Measurements from ENCODE around the gene SCUBE2. TPM values are rescaled to one million over a fixed set of nuclear protein-coding genes. Genes with fewer than 3 reads are reported as not detected.

SCUBE2 gene
- total RNA-seq, 1 donor from 2014 or later, result 7.1 TPM

DNA sequence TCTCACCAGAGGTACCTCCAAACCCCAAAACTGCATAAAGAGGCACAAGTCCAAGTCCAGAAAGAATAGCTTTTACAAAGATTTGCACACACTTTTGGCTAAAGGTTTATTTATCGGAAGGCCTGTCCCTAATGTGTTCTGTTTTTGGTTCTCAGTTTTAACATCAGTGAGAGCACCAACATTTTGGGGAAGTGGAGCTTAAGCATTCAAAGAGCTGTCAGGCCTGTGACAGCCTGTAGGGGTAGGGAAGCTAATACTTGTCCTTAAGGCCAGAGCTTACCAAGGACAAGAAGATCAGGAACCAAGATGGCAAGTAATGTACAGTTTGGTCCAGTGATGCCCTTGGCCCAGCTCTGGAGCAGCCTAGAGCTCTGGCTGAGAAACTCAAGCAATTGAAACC lies 38.9 kb upstream of the SCUBE2 start:
- Histone ChIP-seq H3K4me3 (no peak overlapping the region), H3K36me3 (no peaks in the 10 kb centered on the region), H3K27ac (no peak overlapping the region), H3K9me3 (no peaks in the 10 kb centered on the region), H3K4me1 (no peaks in the 10 kb centered on the region), H3K27me3 (ENCODE audit: low read depth) (no peaks in the 10 kb centered on the region)
- intact Hi-C loops (cut with DNase I), result loop anchor here (10.0 kb wide), 1 partner anchor 115 kb away; no protein-coding TSS in a partner anchor
- TF ChIP-seq, protein P1, sequence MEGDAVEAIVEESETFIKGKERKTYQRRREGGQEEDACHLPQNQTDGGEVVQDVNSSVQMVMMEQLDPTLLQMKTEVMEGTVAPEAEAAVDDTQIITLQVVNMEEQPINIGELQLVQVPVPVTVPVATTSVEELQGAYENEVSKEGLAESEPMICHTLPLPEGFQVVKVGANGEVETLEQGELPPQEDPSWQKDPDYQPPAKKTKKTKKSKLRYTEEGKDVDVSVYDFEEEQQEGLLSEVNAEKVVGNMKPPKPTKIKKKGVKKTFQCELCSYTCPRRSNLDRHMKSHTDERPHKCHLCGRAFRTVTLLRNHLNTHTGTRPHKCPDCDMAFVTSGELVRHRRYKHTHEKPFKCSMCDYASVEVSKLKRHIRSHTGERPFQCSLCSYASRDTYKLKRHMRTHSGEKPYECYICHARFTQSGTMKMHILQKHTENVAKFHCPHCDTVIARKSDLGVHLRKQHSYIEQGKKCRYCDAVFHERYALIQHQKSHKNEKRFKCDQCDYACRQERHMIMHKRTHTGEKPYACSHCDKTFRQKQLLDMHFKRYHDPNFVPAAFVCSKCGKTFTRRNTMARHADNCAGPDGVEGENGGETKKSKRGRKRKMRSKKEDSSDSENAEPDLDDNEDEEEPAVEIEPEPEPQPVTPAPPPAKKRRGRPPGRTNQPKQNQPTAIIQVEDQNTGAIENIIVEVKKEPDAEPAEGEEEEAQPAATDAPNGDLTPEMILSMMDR (IDR thresholded peaks at IDR 0.05), result no peak
- ATAC-seq (peak in 1 of 2 donors; percentile 51), DNase-seq (no peak)

DNA sequence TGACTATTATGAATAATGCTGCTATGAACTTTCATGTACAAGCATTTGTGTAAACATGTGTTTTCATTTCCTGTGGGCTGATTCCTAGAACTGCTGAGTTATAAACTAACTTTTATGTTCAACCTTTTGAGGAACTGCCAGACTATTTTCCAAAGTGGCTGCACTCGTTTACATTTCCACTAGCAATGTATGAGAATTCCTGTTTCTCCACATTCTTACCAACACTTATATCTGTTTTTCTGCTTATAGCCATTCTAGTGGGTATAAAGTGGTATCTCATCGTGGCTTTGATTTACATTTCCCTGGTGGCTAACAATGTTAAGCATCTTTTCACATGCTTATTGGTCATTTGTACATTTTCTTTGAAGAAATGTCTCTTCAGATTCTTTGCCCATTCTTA lies 35.2 kb upstream of the SCUBE2 start:
- Histone ChIP-seq H3K4me1 (no peaks in the 10 kb centered on the region), H3K27me3 (ENCODE audit: low read depth) (no peaks in the 10 kb centered on the region), H3K27ac (no peak overlapping the region), H3K4me3 (no peak overlapping the region), H3K9me3 (no peaks in the 10 kb centered on the region), H3K36me3 (no peaks in the 10 kb centered on the region)
- DNase-seq, result no peak
- ATAC-seq, result no peak
- TF ChIP-seq, protein P1 (IDR thresholded peaks at IDR 0.05), result no peak
- intact Hi-C loops (cut with DNase I), result no loop called here

DNA sequence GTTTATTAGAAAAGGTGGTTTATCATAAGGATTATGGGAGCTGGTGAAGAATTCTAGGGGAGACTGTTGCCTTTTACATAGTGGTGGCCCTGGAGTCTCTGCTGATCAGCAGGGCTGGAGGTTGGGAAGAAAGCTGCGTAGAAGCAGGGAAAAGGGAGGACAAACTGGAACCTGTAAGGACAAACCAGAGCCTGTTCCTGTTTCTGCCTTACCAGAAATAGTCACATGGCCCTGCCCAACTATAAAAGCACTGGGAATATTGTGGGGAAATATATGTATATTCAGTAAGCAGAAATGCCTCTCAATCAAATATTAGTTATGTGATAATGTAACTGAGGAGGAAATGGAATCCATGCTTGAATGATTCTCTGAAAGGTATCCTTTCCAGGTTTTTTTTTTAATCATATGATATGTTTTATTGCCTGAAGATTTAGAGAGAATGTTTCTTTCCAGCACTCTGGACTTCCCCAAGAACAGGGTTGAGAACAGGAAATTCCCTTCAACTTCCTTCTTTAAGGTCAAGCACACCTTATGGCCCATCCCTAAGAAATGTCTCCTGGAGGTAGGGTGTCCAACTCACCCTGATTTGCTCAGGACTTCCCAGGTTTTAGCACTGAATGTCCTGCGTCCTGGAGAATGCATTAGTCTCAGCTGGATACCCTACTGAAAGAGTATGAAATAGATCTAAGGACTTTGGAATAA lies 33.9 kb upstream of the SCUBE2 start:
- ATAC-seq, result no peak
- intact Hi-C loops (cut with DNase I), result no loop called here

DNA sequence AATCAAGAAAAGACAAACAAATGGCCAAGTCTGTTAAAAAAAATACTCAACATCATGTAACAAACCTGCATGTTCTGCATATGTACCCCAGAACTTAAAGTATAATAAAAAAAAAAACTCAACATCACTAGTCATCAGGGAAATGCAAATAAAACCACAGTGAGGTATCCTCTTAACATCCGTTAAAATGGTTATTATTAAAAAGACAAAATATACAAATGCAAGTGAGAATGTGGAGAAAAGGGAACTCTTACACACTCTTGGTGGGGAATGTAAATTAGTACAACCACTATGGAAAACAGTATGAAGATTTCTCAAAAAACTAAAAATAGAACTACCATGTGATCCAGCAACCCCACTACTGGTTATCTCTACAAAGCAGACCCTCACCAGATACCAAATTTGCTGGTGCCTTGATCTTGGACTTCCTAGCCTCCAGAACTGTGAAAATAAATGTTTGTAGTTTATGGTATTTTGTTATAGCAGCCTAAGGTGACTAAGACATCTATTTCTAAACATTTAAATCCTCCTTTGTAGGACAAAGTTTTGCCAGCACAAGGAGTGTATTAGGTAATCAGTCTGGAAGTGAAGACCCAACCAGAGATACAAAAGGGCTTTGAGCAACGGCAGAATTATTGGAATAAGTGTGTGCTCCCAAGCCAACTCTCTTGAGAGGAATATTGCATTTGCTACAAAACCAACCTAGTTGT lies 32.4 kb upstream of the SCUBE2 start:
- Histone ChIP-seq H3K27me3 (ENCODE audit: low read depth) (no peaks in the 10 kb centered on the region), H3K9me3 (no peaks in the 10 kb centered on the region), H3K4me1 (no peaks in the 10 kb centered on the region), H3K36me3 (no peaks in the 10 kb centered on the region), H3K4me3 (no peak overlapping the region), H3K27ac (no peak overlapping the region)
- TF ChIP-seq, protein P1 (IDR thresholded peaks at IDR 0.05), result no peak
- ATAC-seq, result no peak
- no peak for DNase-seq
- intact Hi-C loops (cut with DNase I), result no loop called here

More for the DNA sequence above, 33.9 kb upstream of the SCUBE2 start:
- Histone ChIP-seq H3K27me3 (ENCODE audit: low read depth) (no peaks in the 10 kb centered on the region), H3K4me3 (no peak overlapping the region), H3K9me3 (no peaks in the 10 kb centered on the region), H3K27ac (no peak overlapping the region), H3K36me3 (no peaks in the 10 kb centered on the region), H3K4me1 (no peaks in the 10 kb centered on the region)
- TF ChIP-seq, protein P1 (IDR thresholded peaks at IDR 0.05), result no peak
- DNase-seq, result no peak

DNA sequence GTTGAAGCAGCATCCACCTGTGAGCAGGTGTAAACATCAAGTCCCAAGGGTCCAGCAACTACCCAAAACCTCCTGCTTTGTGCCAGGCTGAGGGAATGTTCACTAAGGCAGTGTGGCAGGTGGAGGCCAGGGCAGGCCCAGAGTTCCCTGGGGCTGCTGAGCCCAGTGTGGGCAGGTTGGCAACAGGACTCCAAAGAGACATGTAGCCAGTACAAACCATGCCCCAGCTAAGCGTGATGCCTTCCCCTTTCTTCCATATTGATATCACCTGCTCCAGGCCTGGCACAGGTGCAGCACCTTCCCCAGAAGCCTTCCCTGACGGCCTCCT lies 30.0 kb upstream of the SCUBE2 start:
- DNase-seq, result no peak
- Histone ChIP-seq H3K4me3 (no peak overlapping the region), H3K4me1 (no peaks in the 10 kb centered on the region), H3K36me3 (no peaks in the 10 kb centered on the region), H3K27me3 (ENCODE audit: low read depth) (no peaks in the 10 kb centered on the region), H3K27ac (no peak overlapping the region), H3K9me3 (no peaks in the 10 kb centered on the region)
- TF ChIP-seq, protein P1 (IDR thresholded peaks at IDR 0.05), result no peak
- no peak for ATAC-seq
- intact Hi-C loops (cut with DNase I), result no loop called here

Measured in lower lobe of right lung (tissue), 2 donors.